ENCODE data around the gene CLIC5.

DNA sequence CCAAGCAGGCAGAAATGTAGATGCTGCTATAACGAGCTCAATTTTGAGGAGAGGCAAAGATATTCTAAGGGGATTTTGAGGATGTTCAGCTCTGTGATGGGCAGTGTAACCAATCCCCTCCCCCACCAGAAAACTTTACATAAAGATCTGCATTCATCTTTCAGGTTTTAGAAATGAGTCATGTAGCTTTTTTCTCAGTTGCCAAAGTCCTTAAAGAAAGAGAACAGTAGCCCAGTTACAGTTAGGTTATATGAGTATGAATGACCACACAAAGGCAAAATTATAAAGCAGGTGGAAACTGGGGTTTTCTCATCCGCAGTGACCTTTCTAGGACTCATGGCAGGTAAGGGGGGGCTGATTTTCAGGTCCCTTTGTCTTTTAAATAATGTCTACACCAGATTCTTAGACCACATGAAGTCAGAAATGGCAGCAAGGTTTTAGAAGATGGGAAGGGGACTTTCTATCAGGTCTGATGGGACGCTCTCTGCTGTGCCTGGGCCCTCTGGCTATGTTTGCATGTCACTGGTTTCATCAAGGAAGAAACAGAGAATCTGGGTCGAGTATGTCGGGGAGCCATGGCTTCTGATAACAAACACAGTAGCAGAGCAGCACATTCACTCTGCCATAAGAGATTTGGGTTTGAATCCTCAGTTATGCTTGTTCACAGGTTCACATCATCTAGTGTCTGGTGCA lies 94.7 kb downstream of the CLIC5 start:
- TF ChIP-seq, protein P1, sequence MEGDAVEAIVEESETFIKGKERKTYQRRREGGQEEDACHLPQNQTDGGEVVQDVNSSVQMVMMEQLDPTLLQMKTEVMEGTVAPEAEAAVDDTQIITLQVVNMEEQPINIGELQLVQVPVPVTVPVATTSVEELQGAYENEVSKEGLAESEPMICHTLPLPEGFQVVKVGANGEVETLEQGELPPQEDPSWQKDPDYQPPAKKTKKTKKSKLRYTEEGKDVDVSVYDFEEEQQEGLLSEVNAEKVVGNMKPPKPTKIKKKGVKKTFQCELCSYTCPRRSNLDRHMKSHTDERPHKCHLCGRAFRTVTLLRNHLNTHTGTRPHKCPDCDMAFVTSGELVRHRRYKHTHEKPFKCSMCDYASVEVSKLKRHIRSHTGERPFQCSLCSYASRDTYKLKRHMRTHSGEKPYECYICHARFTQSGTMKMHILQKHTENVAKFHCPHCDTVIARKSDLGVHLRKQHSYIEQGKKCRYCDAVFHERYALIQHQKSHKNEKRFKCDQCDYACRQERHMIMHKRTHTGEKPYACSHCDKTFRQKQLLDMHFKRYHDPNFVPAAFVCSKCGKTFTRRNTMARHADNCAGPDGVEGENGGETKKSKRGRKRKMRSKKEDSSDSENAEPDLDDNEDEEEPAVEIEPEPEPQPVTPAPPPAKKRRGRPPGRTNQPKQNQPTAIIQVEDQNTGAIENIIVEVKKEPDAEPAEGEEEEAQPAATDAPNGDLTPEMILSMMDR (conservative IDR thresholded peaks at IDR 0.05) = no peak
- TF ChIP-seq ZFX (IDR thresholded peaks at IDR 0.05) = no peak
